HS-5 (cell line): ENCODE results near the gene MYO5A.
"Not testable (repeated sequence)": the region's sequence is repeated elsewhere in the genome, so short reads cannot be mapped to it uniquely, and the experiment has no call there.

Experiments used
- DNase-seq: peaks from one replicate; pipeline ENCODE4 v3.0.0-alpha.2; 2012; ENCODE audit warnings: low read depth

Gene MYO5A

DNA sequence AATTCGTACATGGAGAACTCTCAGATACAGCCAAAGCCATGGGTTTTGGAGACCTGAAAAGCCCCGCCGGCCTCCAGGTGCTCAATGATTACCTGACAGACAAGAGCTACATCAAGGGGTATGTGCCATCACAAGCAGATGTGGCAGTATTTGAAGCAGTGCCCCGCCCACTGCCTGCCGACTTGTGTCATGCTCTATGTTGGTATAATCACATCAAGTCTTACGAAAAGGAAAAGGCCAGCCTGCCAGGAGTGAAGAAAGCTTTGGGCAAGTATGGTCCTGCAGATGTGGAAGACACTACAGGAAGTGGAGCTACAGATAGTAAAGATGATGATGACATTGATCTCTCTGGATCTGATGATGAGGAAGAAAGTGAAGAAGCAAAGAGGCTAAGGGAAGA is 23.5 kb downstream of the MYO5A start:
- DNase-seq = no peak

DNA sequence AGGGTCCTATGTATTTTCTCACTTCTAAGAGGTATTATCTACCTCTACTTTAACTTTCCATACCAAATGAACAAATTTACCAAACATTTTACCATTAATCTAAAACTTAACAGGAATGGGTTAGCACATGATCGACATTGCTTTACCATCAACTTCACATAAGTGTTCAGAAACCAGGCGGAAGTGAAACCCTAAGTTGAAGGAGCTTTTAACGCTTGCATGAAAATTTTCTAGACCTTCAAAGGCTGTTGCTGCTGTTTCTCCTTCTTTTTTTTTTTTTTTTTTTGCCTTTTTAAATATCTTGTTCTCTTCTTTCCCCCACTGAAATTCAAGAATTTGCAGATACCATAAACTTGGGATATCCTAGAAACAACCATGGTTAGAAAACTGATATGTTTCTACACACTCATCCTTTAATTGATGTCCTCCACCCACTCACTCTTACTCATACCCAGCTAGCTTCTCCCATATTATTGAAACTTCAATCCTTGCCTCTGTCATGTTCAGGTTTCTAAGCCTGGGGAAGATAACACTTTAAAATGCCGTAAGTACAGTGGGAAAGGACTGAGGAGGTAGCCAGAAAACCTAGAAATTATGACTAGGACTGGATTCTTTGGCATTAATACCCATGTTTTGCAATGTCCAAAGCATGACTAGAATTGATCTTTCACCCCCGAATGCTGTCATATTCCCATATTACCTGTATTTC is 24.7 kb downstream of the MYO5A start:
- DNase-seq = no peak

DNA sequence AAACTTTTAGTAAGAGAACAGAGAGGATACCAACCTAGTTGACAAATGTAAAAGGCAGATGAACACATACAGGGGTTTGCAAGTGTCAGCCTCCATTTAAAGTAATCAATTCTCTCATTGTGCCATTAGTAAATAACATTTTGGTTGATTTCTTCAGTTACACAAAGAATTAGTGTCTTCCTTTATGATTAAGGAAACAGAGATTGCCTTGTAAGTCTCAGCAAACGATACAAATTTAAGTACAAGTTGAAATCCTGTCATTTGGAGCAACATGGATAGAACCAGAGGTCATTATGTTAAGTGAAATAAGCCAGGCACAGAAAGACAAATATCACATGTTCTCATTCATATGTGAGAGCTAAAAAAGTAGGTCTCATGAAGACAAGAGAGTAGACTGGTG is 26.1 kb downstream of the MYO5A start:
- DNase-seq = no peak

DNA sequence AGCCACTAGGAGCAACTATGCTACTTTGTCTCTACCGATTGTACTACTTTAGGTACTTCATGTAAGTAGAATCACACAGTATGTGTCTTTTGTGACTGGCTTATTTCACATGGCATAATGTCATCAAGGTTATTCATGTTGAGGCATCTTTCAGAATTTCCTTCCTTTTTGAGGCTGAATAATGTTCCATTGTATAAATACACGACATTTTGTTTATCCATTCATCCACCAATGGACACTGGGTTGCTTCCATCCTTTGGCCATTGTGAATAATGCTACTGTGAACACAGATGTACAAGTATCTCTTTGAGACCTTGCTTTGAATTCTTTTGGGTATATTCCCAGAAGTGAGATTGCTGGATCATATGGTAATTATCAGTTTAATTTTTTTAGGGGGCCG is 29.2 kb downstream of the MYO5A start:
- DNase-seq = no peak

GRCh38 chr15:52498706-52499105 is 30.0 kb downstream of the MYO5A start:
- no peak for DNase-seq

DNA sequence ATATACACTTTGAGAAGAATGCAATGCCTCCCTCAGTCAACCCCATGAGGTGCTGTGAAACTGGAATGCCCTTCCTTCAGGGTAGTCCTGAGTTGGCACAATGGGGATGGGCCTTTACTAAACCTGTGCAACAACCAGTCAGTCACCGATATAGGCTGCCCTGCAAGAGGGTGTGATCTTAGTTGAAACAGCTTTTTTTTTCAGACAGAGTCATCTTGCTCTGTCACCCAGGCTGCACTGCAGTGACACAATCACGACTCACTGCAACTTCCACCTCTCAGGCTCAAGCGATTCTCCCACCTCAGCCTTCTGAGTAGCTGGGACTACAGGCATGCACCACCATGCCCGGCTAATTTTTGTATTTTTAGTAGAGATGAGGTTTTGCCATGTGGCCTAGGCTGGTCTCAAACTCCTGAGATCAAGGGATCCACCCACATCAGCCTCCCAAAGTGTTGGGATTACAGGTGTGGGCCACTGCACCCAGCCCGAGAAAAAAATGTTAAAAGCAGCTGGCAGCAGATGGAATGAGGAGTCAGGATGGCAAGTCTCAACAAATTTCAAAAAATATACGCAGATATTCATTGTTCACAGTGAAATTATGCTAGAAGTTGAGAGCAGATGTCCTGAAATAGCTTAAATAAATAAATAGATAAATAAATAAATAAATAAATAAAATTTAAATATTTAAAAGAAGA is 31.8 kb downstream of the MYO5A start:
- DNase-seq = peak; percentile 91

- DNase-seq = no peak
Observed at GRCh38 chr15:52496175-52496574, 32.5 kb downstream of the MYO5A start.

GRCh38 chr15:52495125-52495524 is 33.6 kb downstream of the MYO5A start:
- no peak for DNase-seq

GRCh38 chr15:52493968-52494367 is 34.7 kb downstream of the MYO5A start:
- no peak for DNase-seq

GRCh38 chr15:52492132-52492531 is 36.5 kb downstream of the MYO5A start:
- no peak for DNase-seq

GRCh38 chr15:52491472-52491871 is 37.2 kb downstream of the MYO5A start:
- no peak for DNase-seq

GRCh38 chr15:52489430-52489829 is 39.2 kb downstream of the MYO5A start:
- DNase-seq = not testable (repeated sequence)

DNA sequence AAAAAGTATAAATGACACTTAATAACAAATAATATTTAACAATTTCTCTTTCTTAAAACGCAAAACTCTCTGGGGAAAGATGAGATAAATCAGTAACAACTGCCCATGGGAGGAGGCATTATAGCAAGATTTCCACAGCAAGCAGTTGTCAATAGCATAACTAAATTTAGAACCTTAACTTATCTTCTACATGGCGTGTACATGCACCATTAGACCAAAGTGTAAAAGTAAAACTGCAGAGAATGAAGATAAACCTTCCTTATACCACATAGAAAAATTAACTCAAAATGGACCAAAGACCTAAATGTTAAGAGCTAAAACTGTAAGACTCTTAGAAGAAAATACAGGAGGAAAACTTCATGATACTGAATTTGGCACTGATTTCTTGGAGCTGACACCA is 39.9 kb downstream of the MYO5A start:
- no peak for DNase-seq

- no peak for DNase-seq
Observed at GRCh38 chr15:52486003-52486996, 42.4 kb downstream of the MYO5A start.

- DNase-seq = no peak
Observed at GRCh38 chr15:52485290-52485689, 43.4 kb downstream of the MYO5A start.

DNA sequence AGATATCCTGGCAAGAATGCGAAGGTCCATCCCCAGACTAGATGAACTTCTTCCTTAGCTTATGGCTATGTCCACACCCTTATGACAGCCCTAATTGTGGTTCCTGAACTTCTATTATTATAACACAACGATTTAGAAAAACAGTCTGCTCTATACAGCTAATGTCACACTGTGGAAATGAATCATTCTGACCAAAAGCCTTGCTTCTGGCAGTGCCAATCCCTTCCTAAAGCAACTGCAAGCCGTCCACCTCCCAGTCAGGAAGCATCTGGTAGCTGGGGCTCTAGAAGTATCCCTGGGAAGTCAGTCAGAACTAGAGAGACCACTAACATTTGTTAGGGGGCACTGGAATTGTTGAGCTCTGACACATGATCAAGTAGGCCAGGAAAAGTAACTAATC is 45.0 kb downstream of the MYO5A start:
- no peak for DNase-seq

GRCh38 chr15:52481915-52482314 is 46.8 kb downstream of the MYO5A start:
- DNase-seq = peak; percentile 78

DNA sequence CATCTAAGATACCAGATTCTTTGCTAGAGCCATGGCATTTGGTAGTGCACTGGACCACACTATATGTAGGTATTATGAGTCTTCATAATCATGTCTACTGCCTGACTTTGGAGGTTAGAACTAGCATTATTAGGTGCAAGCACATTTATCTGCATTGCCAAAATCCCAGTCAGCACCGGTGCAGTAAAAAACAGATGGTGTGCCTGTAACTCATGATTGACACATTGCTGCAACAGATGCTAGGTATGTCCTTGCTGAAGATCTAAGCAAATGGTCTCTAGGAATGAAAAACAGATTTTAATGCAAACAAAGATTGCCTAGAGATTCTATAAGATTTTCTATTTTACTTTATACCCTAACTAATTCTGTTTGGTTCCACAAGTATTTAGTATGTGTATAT is 47.7 kb downstream of the MYO5A start:
- no peak for DNase-seq

GRCh38 chr15:52466716-52467115 is 62.0 kb downstream of the MYO5A start:
- DNase-seq = no peak

- DNase-seq = no peak
Observed at GRCh38 chr15:52466134-52466701, 62.5 kb downstream of the MYO5A start.

- no peak for DNase-seq
Observed at GRCh38 chr15:52464478-52464877, 64.2 kb downstream of the MYO5A start.

DNA sequence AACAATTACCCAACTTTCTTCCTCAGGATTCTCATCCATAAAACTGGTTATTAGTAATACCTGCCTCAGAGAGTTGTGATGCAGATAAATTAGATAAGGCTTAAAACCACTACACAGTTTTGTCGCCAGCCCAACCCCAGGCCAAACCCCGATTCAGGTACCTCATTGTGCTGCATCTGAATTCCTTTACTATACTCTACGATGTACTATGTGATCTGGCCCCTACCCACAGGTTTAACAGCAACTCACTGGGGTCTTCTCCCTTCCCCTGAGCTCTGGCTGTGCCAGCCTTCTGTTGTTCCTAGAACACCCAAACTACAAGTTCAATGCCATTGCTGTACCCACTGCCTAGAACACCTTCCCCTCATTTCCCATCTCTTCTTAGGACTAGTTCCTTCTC is 64.6 kb downstream of the MYO5A start:
- DNase-seq = no peak
